GM23248 (cell line): ENCODE results near the gene HSD17B3.

Experiments
- EZH2 ChIP-seq: fragments of 200-600 bp; sonication (generic); IDR thresholded peaks from 2 replicates; pipeline ENCODE4 v1.6.1; 2018; ENCODE audit warnings: antibody characterized with exemption, mild to moderate bottlenecking; ENCODE audit not compliant: insufficient read depth, poor library complexity, severe bottlenecking
- EZH2phosphoT487 ChIP-seq: fragments of 200-600 bp; sonication (generic); IDR thresholded peaks from 2 replicates; pipeline ENCODE4 v1.6.1; 2018; ENCODE audit warnings: antibody characterized with exemption, moderate library complexity, mild to moderate bottlenecking, low read depth; ENCODE audit not compliant: insufficient read depth

DNA sequence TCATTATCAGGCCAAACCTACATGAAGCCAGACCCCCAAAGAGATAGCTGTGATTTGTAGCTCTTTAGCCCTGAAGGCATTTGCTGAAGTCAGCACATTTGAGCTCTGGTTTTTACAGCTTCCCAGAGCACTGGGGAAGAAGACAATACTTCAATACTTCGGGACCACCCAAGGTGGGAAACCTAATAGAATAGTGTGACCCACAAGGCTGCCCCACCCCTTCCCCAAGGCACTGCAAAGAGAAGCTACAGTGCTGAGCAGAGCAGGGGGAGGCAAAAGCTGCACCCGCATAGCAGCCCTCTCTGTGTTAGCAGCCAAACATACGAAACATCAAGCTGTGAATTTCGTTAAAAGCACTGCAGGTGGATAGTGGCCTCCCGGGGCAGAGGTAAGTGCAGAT is 87.3 kb downstream of the HSD17B3 start:
- TF ChIP-seq EZH2 (no peak), EZH2phosphoT487 (no peak)
